Measurements from ENCODE around the gene PGAM1. TPM values are rescaled to one million over a fixed set of nuclear protein-coding genes. Genes with fewer than 3 reads are reported as not detected.

Gene PGAM1
- total and polyA plus RNA-seq, 9 of the 15 experiments (the other 6 are each of a cell fraction or from before 2014, with no cell fraction given) = 40.3 to 559 (median 269) TPM

- no peak for TF ChIP-seq ZBTB2 (IDR thresholded peaks at IDR 0.05)
- TF ChIP-seq ZBTB5 (IDR thresholded peaks at IDR 0.05) = no peak
- TF ChIP-seq SAP30 (IDR thresholded peaks at IDR 0.05; ENCODE audit: borderline replicate concordance, insufficient read depth, low read depth, low read length, poor library complexity, severe bottlenecking) = no peak
- TF ChIP-seq KHSRP (IDR thresholded peaks at IDR 0.05) = no peak
- TF ChIP-seq ZBTB17 (CRISPR knock-in tag; IDR thresholded peaks at IDR 0.05) = no peak
- no peak for TF ChIP-seq NRF1 (conservative IDR thresholded peaks at IDR 0.05 in 1 of 2, IDR thresholded peaks at IDR 0.05 in 1 of 2)
- TF ChIP-seq SMAD1 (IDR thresholded peaks at IDR 0.05; ENCODE audit: low read depth, low read length, partially characterized antibody) = no peak
Measured at GRCh38 chr10:97401455-97401919, 24.5 kb upstream of the PGAM1 start (continued).

- BruUV-seq (replicated peaks) = no TSS peak
- Histone ChIP-seq H3K36me3 (ENCODE audit: control insufficient read depth, insufficient read depth, low read length) (no peaks in the 10 kb centered on the region; the same call in 2 of the 3 replicates), H3K4me2 (ENCODE audit: insufficient read depth, low read length) (no peak overlapping the region), H4K20me1 (replicated peaks; ENCODE audit: control insufficient read depth, insufficient read depth, low read length) (no peaks in the 10 kb centered on the region), H3K9me3 (replicated peaks; ENCODE audit: control insufficient read depth, insufficient read depth, low read depth, low read length) (no peaks in the 10 kb centered on the region), H3K4me3 (no peak overlapping the region), H3K9me1 (ENCODE audit: control insufficient read depth, insufficient read depth, low read length) (no peaks in the 10 kb centered on the region), H3K79me2 (ENCODE audit: control insufficient read depth, insufficient read depth, low read length) (peaks cover 23% of the 10 kb centered on the region), H3K27me3 (ENCODE audit: control insufficient read depth in 2 of 2, insufficient read depth in 2 of 2, low read length in 2 of 2) (no peaks in the 10 kb centered on the region), H3K4me1 (replicated peaks in 1 of 2; ENCODE audit: control insufficient read depth in 2 of 2, insufficient read depth in 2 of 2, low read length in 2 of 2) (peaks cover 13 to 18% of the 10 kb centered on the region in 2 experiments; a peak in 3 of 5 replicates), H3K9ac (ENCODE audit: insufficient read depth in 1 of 2, low read depth in 2 of 2, low read length in 2 of 2) (no peak overlapping the region), H2AFZ (ENCODE audit: low read depth, low read length) (no peak overlapping the region), H3K27ac (ENCODE audit: extremely low read depth, low read depth, low read length) (no peak overlapping the region)
- DNase-seq (ENCODE audit: extremely low read depth in 1 of 4, low spot score in 3 of 4) = no peak
- FAIRE-seq = no peak
- TF ChIP-seq RBM25 (IDR thresholded peaks at IDR 0.05; ENCODE audit: low read depth, low read length, severe bottlenecking) (peak; percentile 16), KAT8 (IDR thresholded peaks at IDR 0.05; ENCODE audit: low read depth) (no peak)
- CTCF ChIA-PET (ENCODE audit: low intra/inter-chr PET ratio) = no interaction called here
- POLR2A ChIA-PET = no interaction called here
- intact Hi-C loops (cut with micrococcal nuclease) (no loop called here), in situ Hi-C loops (cut with MboI) (no loop called here)
- ATAC-seq = no peak
Measured at GRCh38 chr10:97404044-97404443, 21.9 kb upstream of the PGAM1 start.

Data from K562 (cell line).